Cardiac muscle cell (in vitro differentiated cells and primary cell): ENCODE data around the gene SWAP70. TPM values are rescaled to one million over a fixed set of nuclear protein-coding genes. Genes with fewer than 3 reads are reported as not detected.
"Not testable (repeated sequence)": the region's sequence is repeated elsewhere in the genome, so short reads cannot be mapped to it uniquely, and the experiment has no call there.

Source experiments
- DNase-seq, 2 donors: peaks; one replicate each; pipeline versions ENCODE4 v3.0.0 to v3.0.0-alpha.2; 2010 to 2017; ENCODE audit warnings: low read depth in 1 of 2, low spot score in 1 of 2
- H3K27ac ChIP-seq: fragments of 200-600 bp; sonication (generic); 2 replicates; pipeline ENCODE4 v1.5.1; 2016
- H3K27me3 ChIP-seq: fragments of 200-600 bp; sonication (generic); 2 replicates; pipeline ENCODE4 v1.6.0; 2016; ENCODE audit warnings: control low read depth
- H3K36me3 ChIP-seq: fragments of 200-600 bp; sonication (generic); 2 replicates; pipeline ENCODE4 v1.5.1; 2016; ENCODE audit warnings: control low read depth
- H3K4me1 ChIP-seq: fragments of 200-600 bp; sonication (generic); 2 replicates; pipeline ENCODE4 v1.8.1; 2017; ENCODE audit warnings: low read depth, mild to moderate bottlenecking, mixed run types
- H3K4me3 ChIP-seq: fragments of 200-600 bp; sonication (generic); 2 replicates; pipeline ENCODE4 v1.5.1; 2016; ENCODE audit warnings: mild to moderate bottlenecking
- H3K9me3 ChIP-seq: fragments of 200-600 bp; sonication (generic); 2 replicates; pipeline ENCODE4 v1.5.1; 2017; ENCODE audit warnings: low read depth, mild to moderate bottlenecking, control low read depth
- CTCF ChIP-seq: IDR thresholded peaks from 2 replicates; pipeline ENCODE4 v1.5.1; 2012; ENCODE audit warnings: low read depth, mild to moderate bottlenecking, low read length
- polyA plus RNA-seq: library from polyadenylated mRNA; unstranded; fragments of >200 nt; fragmentation: Nextera tagmentation; extraction: Ambion mirVana; gene quantifications from 2 replicates; pipeline ENCODE4 v1.2.1, GENCODE V29; 2016
- total RNA-seq: library from RNA; depleted of rRNA; stranded (reverse); fragments of >200 nt; gene quantifications from 2 replicates; pipeline ENCODE4 v1.2.3, GENCODE V29; 2016

Gene SWAP70
- total and polyA plus RNA-seq, 2 experiments from 2014 or later, result 10.9 to 11.1 TPM

- no peaks in the 10 kb centered on the region for H3K36me3 ChIP-seq
- no peak overlapping the region for H3K27ac ChIP-seq
- no peaks in the 10 kb centered on the region for H3K27me3 ChIP-seq
- no peaks in the 10 kb centered on the region for H3K9me3 ChIP-seq
- no peak for DNase-seq
- H3K4me3 ChIP-seq, result no peak overlapping the region
- TF ChIP-seq CTCF, result no peak
- H3K4me1 ChIP-seq, result peaks cover 20% of the 10 kb centered on the region
Measured at GRCh38 chr11:9692691-9693090, 28.8 kb downstream of the SWAP70 start.

GRCh38 chr11:9693801-9694553 is 30.1 kb downstream of the SWAP70 start:
- Histone ChIP-seq H3K27ac (no peak overlapping the region), H3K27me3 (no peaks in the 10 kb centered on the region), H3K36me3 (no peaks in the 10 kb centered on the region), H3K4me3 (no peak overlapping the region), H3K4me1 (peaks cover 8% of the 10 kb centered on the region), H3K9me3 (no peaks in the 10 kb centered on the region)
- TF ChIP-seq CTCF, result no peak
- DNase-seq, result no peak

GRCh38 chr11:9695228-9695627 is 31.4 kb downstream of the SWAP70 start:
- H3K36me3 ChIP-seq, H3K4me3 ChIP-seq, H3K4me1 ChIP-seq, H3K27me3 ChIP-seq, H3K27ac ChIP-seq, H3K9me3 ChIP-seq, DNase-seq: not testable (repeated sequence)

GRCh38 chr11:9697766-9698165 is 33.9 kb downstream of the SWAP70 start:
- no peak for TF ChIP-seq CTCF
- no peak overlapping the region for H3K4me3 ChIP-seq
- H3K4me1 ChIP-seq, result no peaks in the 10 kb centered on the region
- no peak for DNase-seq
- no peaks in the 10 kb centered on the region for H3K27me3 ChIP-seq
- no peaks in the 10 kb centered on the region for H3K9me3 ChIP-seq
- no peak overlapping the region for H3K27ac ChIP-seq
- H3K36me3 ChIP-seq, result no peaks in the 10 kb centered on the region

GRCh38 chr11:9700105-9700801 is 36.4 kb downstream of the SWAP70 start:
- Histone ChIP-seq H3K4me3 (no peak overlapping the region), H3K27me3 (no peaks in the 10 kb centered on the region), H3K36me3 (no peaks in the 10 kb centered on the region), H3K9me3 (no peaks in the 10 kb centered on the region), H3K4me1 (no peaks in the 10 kb centered on the region), H3K27ac (no peak overlapping the region)
- no peak for DNase-seq
- no peak for TF ChIP-seq CTCF

- no peak for DNase-seq
- H3K4me1 ChIP-seq, result no peaks in the 10 kb centered on the region
Measured at GRCh38 chr11:9701799-9702198, 37.9 kb downstream of the SWAP70 start.

More at GRCh38 chr11:9701799-9702198, 37.9 kb downstream of the SWAP70 start:
- no peak for TF ChIP-seq CTCF
- Histone ChIP-seq H3K36me3 (no peaks in the 10 kb centered on the region), H3K9me3 (no peaks in the 10 kb centered on the region), H3K27ac (no peak overlapping the region), H3K4me3 (no peak overlapping the region), H3K27me3 (no peaks in the 10 kb centered on the region)
